GM18502 (cell line): Measurements from ENCODE around the gene RRP12.
"Not testable (repeated sequence)": the region's sequence is repeated elsewhere in the genome, so short reads cannot be mapped to it uniquely, and the experiment has no call there.

ENCODE experiments used
- ATAC-seq: cut with Tn5 transposase; IDR thresholded peaks from one replicate; pipeline ENCODE4 v1.9.1; 2021; ENCODE audit warnings: mild to moderate bottlenecking; ENCODE audit not compliant: unreplicated experiment, poor library complexity

RRP12 gene, protein sequence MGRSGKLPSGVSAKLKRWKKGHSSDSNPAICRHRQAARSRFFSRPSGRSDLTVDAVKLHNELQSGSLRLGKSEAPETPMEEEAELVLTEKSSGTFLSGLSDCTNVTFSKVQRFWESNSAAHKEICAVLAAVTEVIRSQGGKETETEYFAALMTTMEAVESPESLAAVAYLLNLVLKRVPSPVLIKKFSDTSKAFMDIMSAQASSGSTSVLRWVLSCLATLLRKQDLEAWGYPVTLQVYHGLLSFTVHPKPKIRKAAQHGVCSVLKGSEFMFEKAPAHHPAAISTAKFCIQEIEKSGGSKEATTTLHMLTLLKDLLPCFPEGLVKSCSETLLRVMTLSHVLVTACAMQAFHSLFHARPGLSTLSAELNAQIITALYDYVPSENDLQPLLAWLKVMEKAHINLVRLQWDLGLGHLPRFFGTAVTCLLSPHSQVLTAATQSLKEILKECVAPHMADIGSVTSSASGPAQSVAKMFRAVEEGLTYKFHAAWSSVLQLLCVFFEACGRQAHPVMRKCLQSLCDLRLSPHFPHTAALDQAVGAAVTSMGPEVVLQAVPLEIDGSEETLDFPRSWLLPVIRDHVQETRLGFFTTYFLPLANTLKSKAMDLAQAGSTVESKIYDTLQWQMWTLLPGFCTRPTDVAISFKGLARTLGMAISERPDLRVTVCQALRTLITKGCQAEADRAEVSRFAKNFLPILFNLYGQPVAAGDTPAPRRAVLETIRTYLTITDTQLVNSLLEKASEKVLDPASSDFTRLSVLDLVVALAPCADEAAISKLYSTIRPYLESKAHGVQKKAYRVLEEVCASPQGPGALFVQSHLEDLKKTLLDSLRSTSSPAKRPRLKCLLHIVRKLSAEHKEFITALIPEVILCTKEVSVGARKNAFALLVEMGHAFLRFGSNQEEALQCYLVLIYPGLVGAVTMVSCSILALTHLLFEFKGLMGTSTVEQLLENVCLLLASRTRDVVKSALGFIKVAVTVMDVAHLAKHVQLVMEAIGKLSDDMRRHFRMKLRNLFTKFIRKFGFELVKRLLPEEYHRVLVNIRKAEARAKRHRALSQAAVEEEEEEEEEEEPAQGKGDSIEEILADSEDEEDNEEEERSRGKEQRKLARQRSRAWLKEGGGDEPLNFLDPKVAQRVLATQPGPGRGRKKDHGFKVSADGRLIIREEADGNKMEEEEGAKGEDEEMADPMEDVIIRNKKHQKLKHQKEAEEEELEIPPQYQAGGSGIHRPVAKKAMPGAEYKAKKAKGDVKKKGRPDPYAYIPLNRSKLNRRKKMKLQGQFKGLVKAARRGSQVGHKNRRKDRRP (N-terminal part only)

DNA sequence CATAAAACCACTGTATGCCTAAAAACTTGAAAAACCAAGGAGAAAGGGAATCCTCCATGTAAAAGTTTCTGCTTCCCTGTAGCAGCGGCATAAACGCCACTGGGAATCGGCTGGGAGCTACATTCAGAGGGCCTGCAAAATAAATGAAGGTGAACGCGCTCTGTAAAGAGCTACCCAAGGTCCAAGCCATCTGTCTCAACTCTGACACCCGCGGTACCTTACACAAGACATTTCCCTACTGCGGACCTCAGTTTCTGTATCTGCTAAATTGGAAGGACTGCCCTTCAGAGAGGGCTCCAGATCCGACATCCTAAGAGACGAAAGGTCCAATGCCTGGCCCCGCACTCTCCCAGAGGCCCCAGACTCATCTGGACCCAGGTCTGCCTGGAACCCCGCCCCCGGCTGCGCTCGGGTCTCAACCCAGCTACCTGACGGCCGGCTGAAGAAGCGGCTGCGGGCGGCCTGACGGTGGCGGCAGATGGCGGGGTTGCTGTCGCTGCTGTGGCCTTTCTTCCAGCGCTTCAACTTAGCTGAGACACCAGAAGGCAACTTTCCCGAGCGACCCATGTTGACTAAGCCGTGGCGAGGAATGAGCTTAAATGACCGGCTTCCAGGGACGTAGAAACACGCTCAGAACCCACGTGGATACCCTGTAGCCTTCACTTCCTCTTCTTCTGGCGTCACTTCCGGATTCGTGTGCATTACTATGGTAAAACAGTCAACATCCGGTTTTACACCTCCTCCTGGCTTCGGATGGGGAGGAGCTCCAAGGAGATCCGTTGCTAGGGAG, at the start of gene RRP12:
RRP12 (minus strand) TSS at position 676 of the 790 bp plus-strand sequence; CDS start at position 567, 109 bp downstream.
- peak; percentile 98 for ATAC-seq

DNA sequence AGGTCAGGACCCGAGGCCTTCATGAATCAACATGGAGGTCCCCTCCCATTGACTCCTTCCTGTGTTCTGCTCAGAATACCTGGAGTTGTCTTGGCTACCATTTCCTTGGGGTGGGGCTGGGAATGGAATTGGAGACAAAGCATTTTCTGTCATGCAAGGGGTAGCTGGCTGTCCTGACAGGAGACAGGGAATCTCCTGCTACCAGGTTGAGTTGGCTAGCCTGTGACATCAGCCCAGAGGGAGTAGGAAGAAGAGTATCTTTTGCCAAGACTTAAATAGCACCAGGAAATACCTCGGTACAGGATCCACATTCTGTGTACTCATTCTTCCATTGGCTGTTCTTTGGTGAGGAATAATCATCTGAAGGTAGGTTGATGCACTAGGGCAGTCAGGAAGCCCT, 49.7 kb upstream of the RRP12 start:
- ATAC-seq: no peak

DNA sequence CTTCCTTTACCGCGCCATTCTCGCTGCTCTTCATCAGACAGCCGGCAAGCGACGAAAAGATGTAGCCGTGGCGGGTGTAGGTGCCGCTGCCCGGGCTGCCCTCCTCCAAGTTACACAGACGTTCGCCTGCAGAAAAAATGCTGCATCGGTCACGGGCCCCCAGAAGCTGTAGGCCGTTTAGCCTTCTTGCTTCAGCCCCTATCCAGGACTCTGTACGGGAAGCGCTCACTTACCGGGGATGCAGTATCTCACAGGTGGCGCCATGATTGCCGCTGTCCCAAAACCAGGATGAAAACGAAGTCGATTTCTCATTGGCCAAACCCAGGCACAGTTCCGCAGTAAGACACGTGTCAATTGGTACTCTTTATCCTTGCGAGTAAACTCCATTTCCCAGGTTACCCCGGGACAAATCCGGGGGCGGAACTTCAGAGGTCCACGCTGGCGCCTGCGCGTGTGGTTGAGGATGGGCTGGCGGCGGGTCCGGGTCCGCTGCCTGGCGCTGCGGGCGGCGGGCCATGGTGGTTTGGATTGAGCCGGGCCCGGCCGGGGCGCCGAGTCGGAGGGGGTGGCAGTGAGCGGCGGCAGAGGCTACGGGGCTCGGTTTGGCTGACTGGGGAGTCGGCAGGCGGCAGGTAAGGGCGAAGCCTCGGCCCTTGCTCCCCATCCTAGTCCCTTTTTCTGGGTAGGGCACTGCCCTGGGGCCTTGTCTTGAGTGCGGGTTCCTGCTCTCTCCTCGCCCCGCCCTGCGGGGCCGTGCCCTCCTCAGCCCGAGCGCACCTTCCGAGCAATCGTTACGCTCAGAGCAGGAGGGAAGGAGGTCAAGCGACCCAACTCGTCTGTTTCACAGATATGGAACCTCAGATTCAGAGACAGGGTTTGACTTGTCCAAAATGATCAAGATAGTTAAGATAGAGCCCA, 44.8 kb upstream of the RRP12 start, which contains the start of the genes EXOSC1 and ZDHHC16:
EXOSC1 (minus strand) TSS at position 285 of the 918 bp plus-strand sequence; CDS start at position 264, 21 bp downstream.
ZDHHC16 (plus strand) TSS at position 454 of the 918 bp plus-strand sequence. CDS start 5,501 bp downstream, outside the sequence.
- ATAC-seq: peak; percentile 96

DNA sequence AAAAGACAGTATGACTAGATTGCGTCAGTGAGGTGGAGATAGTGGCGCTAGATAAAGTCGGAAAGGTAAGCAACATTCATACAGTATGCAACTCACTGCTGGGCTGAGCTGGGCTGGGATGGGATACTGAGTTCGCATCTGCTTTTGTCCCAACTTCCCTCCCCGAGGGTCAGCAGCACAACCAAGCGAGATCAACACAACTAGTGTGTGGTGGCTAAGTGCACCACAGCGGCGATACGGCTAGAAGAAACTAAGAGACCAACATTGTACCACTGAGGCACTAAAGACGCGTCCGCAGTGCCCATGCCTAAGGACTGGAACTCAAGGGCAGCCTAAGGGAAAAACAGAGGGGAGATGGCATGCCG, 44.2 kb upstream of the RRP12 start:
- ATAC-seq: no peak

DNA sequence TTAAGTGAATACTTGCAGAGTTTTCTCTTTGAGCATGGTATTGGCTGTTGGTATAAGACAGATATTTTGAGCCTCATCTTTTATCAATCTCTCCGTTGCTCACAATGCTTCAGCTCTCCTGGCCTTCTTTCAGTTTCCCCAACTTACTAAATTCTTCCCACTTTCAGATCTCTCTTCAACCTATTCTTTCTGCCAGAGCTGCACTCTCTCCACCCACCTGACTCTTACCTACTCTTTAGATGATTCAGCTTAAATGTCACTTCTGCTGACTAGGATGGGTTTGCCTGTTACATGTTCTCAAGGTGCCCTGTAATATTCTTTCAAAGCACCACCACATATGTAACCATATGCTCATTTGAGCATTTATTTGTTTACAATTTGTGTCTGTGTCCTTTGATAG, 43.1 kb upstream of the RRP12 start:
- no peak for ATAC-seq

DNA sequence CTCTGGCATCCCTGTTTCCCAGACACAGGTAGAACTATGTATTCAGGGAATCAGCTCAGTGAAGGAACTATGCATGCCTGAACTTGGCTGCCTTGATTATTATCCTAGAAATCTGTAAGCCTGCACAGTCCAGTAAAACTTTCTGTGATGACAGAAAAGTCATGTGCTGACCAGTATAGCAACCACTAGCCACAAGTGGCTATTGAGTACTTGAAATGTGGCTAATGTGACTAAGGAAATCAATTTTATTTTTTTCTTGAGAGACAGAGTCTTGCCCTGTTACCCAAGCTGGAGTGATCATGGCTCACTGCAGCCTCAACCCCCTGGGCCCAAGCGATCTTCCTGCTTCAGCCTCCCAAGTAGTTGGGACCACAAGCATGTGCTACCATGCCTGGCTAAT, 41.1 kb upstream of the RRP12 start:
- no peak for ATAC-seq

DNA sequence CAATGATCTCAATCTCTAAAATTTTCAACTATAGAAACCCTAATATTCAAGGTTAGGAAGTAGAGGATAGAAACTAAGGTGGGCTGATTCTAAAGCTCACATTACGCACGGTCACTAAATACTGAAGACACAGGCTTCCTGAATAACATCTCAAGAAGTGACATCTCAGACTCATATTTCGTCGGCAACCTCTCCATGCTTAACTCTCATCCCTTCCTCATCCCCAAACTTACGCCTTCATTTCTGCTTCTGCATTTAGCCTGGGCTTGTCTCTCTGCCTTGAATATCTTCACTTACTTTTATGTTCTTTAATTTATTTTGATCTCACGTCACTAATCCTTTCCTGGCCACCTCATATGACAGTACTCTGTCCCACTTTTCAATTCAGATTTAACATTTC, 34.1 kb upstream of the RRP12 start:
- no peak for ATAC-seq

DNA sequence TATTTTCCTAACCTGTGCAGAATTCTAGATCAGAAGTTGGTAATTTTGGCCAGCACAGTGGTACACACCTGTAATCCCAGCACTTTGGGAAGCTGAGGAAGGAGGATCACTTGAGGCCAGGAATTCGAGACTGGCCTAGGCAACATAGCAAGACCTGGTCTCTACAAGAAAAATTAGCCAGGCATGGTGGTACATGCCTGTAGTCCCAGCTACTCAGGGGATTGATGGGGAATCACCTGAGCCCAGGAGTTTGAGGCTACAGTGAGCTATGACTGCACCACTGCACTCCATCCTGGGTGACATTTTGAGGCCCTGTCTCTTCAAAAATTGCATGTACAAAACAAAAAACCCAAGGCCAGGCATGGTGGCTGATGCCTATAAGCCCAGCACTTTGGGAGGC, 33.4 kb upstream of the RRP12 start:
- no peak for ATAC-seq

DNA sequence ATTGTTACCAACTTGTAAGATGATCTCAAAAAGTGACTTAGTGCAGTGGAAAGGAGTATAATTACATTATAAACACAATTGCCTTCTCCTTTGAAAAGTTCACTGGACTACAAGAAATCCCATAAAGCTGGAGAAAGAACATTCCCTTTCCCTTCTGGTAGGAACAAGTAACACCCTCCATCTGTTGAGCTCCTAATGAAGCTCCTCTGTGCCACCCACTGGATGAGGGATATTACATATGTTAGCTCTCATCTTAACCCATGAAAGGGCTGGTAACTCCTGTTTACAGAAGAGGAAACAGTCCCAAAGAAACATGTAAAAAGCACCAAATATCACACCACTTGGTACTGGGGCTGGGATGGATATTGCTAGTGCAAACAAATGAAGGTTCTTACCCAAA, 32.9 kb upstream of the RRP12 start:
- no peak for ATAC-seq

DNA sequence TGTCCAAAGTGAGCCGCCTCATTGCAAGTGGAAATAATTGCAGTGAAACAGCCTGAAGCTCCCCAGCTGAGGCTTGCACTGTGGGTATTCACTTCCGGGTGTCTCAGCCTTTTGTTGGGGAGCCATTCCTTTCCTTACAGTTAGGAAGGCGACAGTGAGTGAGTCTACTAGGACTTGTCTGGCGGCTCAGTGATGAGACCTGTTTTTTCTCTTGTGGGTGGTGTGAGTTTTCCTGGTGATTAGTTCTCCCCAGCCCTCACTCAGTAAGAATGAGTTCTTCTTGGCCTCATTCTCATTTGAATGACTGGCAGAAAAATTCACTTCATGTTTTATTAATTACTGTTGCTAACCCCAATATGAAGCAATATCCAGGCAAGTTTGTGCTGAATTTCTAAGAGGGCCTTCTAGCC, 27.4 kb upstream of the RRP12 start:
- ATAC-seq: no peak

DNA sequence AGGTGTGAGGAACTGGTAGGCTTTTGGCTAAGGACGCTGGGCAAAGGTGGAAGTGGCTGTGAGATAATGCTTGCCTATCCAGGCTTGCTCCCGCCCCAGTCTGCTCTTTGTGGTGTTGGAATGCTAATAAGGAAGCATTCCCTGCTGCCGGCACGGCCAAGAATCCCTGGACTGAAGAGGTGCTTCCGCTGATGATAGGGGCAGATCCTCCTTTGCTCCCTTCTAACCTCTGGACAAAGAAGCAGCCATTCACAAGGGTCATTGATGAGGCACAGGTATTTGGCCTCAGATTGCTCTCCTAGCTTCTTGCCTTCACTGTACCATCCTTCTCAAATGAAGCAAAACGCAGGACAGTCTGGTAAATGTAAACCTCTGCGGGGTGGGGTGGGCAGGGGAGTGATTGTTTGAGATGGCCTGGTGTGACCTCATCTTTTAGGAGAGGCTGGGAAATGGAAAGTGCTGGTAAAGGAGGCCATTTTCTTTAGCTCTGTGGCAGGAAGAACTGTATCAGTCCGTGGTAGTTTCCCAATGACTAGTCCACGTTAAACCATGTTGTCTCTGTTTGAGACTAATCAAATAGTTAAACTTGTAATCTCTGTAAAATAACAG, 26.5 kb upstream of the RRP12 start:
- ATAC-seq: no peak

DNA sequence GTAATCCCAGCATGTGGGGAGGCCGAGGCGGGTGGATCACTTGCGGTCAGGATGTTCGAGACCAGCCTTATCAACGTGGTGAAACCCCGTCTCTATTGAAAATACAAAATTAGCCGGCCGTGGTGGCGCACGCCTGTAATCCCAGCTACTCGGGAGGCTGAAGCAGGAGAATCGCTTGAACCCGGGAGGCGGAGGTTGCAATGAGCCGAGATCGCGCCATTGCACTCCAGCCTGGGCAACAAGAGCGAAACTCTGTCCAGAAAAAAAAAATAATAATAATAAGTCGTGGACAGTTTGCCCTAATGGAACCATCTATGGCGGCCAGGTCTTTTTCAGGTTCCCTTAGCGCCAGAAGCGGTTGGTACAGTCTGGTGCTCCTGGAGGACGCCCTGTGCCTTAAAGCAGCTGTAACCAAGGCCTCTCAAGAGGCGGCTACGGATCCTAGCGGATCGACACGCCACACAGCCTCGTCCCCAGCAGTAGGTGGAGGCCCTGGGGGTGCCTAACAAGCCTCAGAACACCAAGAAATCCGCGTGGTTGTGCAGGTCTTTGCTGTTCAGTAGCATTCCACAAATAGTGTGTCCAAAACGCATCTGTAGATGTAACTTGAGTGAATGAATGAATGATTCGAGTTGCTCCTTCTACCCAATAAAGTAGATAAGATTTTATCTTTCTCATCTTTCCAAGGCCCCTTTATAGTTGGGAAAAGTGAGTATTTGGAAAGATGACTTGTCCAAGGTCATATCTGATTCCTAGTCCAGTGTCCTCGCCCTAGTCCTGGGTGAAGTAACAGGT, 25.8 kb upstream of the RRP12 start:
- no peak for ATAC-seq

DNA sequence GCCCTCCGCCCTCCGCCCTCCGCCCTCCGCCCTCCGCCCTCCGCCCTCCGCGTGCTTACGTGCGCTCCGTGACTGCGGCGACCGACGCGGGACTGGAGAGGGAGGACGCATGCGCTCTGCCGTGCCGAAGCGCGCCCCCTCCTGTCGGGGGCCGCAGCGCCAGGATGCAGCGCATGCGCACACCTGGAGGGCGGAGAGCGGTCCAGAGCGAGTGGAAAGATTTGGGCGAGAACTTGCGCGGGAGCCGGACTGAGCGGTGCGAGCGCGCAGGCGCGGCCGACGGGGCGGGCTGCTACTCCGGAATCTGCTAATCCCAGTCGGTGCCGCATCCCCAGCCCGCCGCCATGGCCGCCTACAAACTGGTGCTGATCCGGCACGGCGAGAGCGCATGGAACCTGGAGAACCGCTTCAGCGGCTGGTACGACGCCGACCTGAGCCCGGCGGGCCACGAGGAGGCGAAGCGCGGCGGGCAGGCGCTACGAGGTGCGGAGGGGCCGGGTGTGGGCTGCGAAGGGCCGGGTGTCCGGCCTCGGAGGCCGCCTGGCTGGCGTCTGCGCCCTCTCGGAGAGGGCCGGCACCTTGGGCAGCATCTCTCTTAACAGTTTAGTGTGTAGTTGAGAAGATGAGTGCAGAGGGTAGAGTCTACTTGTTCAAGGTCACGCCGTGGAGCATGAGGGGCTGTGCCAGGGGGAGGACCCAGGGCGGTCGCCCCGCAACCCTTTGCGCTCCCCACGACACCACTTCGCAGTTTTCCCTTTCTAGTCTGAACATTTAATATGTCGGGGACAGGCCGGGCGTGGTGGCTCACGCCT, 25.0 kb upstream of the RRP12 start, which contains the start of gene PGAM1:
PGAM1 (plus strand) TSS at position 228 of the 812 bp plus-strand sequence; CDS start at position 345, 117 bp downstream.
- peak; percentile 81 for ATAC-seq

DNA sequence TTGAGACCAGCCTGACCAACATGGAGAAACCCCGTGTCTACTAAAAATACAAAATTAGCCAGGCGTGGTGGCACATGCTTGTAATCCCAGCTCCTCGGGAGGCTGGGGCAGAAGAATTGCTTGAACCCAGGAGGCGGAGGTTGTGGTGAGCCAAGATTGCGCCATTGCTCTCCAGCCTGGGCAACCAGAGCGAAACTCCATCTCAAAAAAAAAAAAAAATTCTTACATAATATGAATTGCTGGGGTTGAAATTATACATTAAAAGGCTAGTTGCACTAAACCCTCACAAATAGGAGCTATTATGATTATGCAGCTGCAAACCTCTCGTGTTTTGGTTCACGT, 22.6 kb upstream of the RRP12 start:
- not testable (repeated sequence) for ATAC-seq

DNA sequence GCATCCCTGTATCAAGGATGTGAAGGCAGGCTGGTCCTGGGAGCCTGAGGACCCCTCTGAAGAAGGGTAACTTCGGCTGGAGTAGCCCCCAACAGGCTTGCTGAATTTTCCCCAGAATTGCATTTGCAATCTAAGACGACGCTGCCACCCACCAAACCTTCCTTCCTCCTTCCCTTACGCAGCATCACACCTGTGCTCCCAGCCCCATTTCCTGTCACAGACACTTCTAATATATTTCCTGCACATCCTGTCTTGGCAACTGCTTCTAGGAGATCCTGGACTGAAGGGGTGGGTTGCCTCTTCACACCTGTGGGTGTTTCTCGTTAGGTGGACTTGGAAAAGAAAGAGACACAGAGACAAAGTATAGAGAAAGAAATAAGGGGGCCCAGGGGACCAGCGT, 15.4 kb upstream of the RRP12 start:
- no peak for ATAC-seq

DNA sequence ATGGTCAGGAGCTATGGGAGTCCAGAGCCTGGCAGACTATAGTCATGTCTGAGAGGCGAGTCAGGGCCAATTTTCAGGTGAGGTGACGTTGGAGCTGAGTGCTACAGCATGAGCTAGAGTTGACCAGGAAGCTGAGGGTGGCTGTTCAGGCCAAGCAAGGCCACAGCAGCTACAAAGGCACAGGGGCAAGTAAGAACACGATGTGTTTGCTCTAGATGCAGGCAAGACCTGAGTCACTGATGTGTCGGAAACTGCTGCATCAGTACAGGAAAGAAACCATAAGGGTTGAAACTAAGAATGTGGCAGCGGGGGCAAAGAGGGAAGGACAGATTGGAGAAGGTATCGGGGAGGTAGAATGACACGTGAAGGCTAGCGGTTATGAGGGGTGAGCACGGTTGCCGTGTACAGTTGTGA, 11.8 kb upstream of the RRP12 start:
- ATAC-seq: no peak
